ENCODE results near the gene GSS. TPM values are rescaled to one million over a fixed set of nuclear protein-coding genes. Genes with fewer than 3 reads are reported as not detected.

Gene GSS
- total and polyA plus RNA-seq, 7 donors: 14.5 to 36.6 (median 24.5) TPM

GRCh38 chr20:34956751-34957472 lies 1.3 kb upstream of the GSS start:
- DNase-seq: no peak
- peak overlapping the region; percentile 96 for H3K27ac ChIP-seq
- ATAC-seq: no peak
- H3K4me3 ChIP-seq: no peak overlapping the region
- intact Hi-C loops (cut with DNase I): loop anchor here in 1 of 2 donors (1.0 to 5.0 kb wide), 2 partner anchors 84 to 135 kb away; partner anchors contain the start of gene TRPC4AP
- TF ChIP-seq CTCF (IDR thresholded peaks at IDR 0.05): no peak
- H3K4me1 ChIP-seq: peaks cover 22% of the 10 kb centered on the region
- no peaks in the 10 kb centered on the region for H3K9me3 ChIP-seq
- H3K27me3 ChIP-seq (ENCODE audit: insufficient read depth in 3 of 3, low read length in 2 of 3): no peaks in the 10 kb centered on the region
- H3K36me3 ChIP-seq (ENCODE audit: insufficient read depth in 1 of 2, low read depth in 1 of 2): no peaks in the 10 kb centered on the region
- WGBS, 3 donors: 54 to 75% (median 69%) methylated on average over 21 of the region's 21 CpGs

GRCh38 chr20:34956041-34956458 lies 444 bp upstream of the GSS start:
- intact Hi-C loops (cut with DNase I): loop anchor here in 1 of 2 donors (5.0 kb wide), 1 partner anchor 136 kb away; the partner anchor contains the start of gene TRPC4AP
- ATAC-seq: no peak
- DNase-seq: no peak

GRCh38 chr20:34954904-34955230 lies 739 bp downstream of the GSS start:
- Histone ChIP-seq H3K27me3 (ENCODE audit: insufficient read depth in 3 of 3, low read length in 2 of 3) (no peaks in the 10 kb centered on the region), H3K4me3 (peak overlapping the region; percentile 80), H3K9me3 (no peaks in the 10 kb centered on the region), H3K36me3 (ENCODE audit: insufficient read depth in 1 of 2, low read depth in 1 of 2) (peaks cover 0 to 8% of the 10 kb centered on the region in 2 donors), H3K27ac (peak overlapping the region; percentile 96), H3K4me1 (peaks cover 24% of the 10 kb centered on the region)
- ATAC-seq (peak; percentile 55 to 69 (median 60)), DNase-seq (peak; percentile 50 to 80)
- no peak for TF ChIP-seq CTCF (IDR thresholded peaks at IDR 0.05)
- intact Hi-C loops (cut with DNase I): loop anchor here (2.0 to 5.0 kb wide), 2 partner anchors 80 to 137 kb away; partner anchors contain the start of gene TRPC4AP (in 1 of the 2)
- WGBS, 3 donors: 2 to 3% (median 2%) methylated on average over 13 of the region's 13 CpGs

More at GRCh38 chr20:34956041-34956458, 444 bp upstream of the GSS start:
- TF ChIP-seq CTCF (IDR thresholded peaks at IDR 0.05): no peak
- H3K4me3 ChIP-seq: peak overlapping the region; percentile 80
- H3K9me3 ChIP-seq: no peaks in the 10 kb centered on the region
- no peaks in the 10 kb centered on the region for H3K27me3 ChIP-seq (ENCODE audit: insufficient read depth in 3 of 3, low read length in 2 of 3)
- H3K36me3 ChIP-seq (ENCODE audit: insufficient read depth in 1 of 2, low read depth in 1 of 2): no peaks in the 10 kb centered on the region
- H3K4me1 ChIP-seq: peaks cover 24% of the 10 kb centered on the region
- H3K27ac ChIP-seq: peak overlapping the region; percentile 96
- WGBS, 3 donors: 9 to 15% (median 12%) methylated on average over 6 of the region's 6 CpGs

GRCh38 chr20:34953960-34954359 lies 1.6 kb downstream of the GSS start:
- ATAC-seq (no peak), DNase-seq (no peak)
- 88 to 91% (median 90%) methylated on average over 7 of the region's 7 CpGs for WGBS, 3 donors
- peak overlapping the region; percentile 96 for H3K27ac ChIP-seq
- peaks cover 25% of the 10 kb centered on the region for H3K4me1 ChIP-seq
- intact Hi-C loops (cut with DNase I): loop anchor here in 1 of 2 donors (2.0 kb wide), 1 partner anchor 79 kb away; no protein-coding TSS in a partner anchor
- no peak overlapping the region for H3K4me3 ChIP-seq
- no peaks in the 10 kb centered on the region for H3K27me3 ChIP-seq (ENCODE audit: insufficient read depth in 3 of 3, low read length in 2 of 3)
- peaks cover 0 to 8% of the 10 kb centered on the region in 2 donors for H3K36me3 ChIP-seq (ENCODE audit: insufficient read depth in 1 of 2, low read depth in 1 of 2)
- H3K9me3 ChIP-seq: no peaks in the 10 kb centered on the region
- no peak for TF ChIP-seq CTCF (IDR thresholded peaks at IDR 0.05)
